Measurements from ENCODE around the gene KRTAP10-12. TPM values are rescaled to one million over a fixed set of nuclear protein-coding genes. Genes with fewer than 3 reads are reported as not detected.

KRTAP10-12 gene
- total RNA-seq, 1 donor = not detected

GRCh38 chr21:44700101-44701022 is 3.4 kb downstream of the KRTAP10-12 start:
- H3K4me2 ChIP-seq (ENCODE audit: insufficient read depth, low read length) = no peak overlapping the region
- H3K4me1 ChIP-seq (ENCODE audit: insufficient read depth, low read length) = no peaks in the 10 kb centered on the region
- H3K27me3 ChIP-seq (ENCODE audit: insufficient read depth, low read length) = peaks cover 60% of the 10 kb centered on the region
- no peak overlapping the region for H3K27ac ChIP-seq (ENCODE audit: low read depth, low read length)
- H3K36me3 ChIP-seq (ENCODE audit: insufficient read depth, low read length) = no peaks in the 10 kb centered on the region
- no peak for TF ChIP-seq CTCF (IDR thresholded peaks at IDR 0.05; ENCODE audit: extremely low read depth, low read depth, low read length)
- H3K79me2 ChIP-seq (ENCODE audit: insufficient read depth, low read length) = no peaks in the 10 kb centered on the region
- peak; percentile 68 for DNase-seq (ENCODE audit: insufficient read length, low spot score, missing footprints)
- H4K20me1 ChIP-seq (ENCODE audit: insufficient read depth, low read length) = no peaks in the 10 kb centered on the region
- no peaks in the 10 kb centered on the region for H3K9me3 ChIP-seq (ENCODE audit: low read depth, low read length)
- no peak overlapping the region for H3K4me3 ChIP-seq (ENCODE audit: insufficient read depth, low read length)
- no peak overlapping the region for H2AFZ ChIP-seq (ENCODE audit: low read length)

GRCh38 chr21:44701023-44701400 is 4.0 kb downstream of the KRTAP10-12 start:
- H3K4me2 ChIP-seq (ENCODE audit: insufficient read depth, low read length) = no peak overlapping the region
- no peaks in the 10 kb centered on the region for H3K79me2 ChIP-seq (ENCODE audit: insufficient read depth, low read length)
- no peaks in the 10 kb centered on the region for H3K9me3 ChIP-seq (ENCODE audit: low read depth, low read length)
- H4K20me1 ChIP-seq (ENCODE audit: insufficient read depth, low read length) = no peaks in the 10 kb centered on the region
- DNase-seq (ENCODE audit: insufficient read length, low spot score, missing footprints) = peak; percentile 74
- no peak overlapping the region for H3K4me3 ChIP-seq (ENCODE audit: insufficient read depth, low read length)
- H3K27ac ChIP-seq (ENCODE audit: low read depth, low read length) = no peak overlapping the region
- H3K27me3 ChIP-seq (ENCODE audit: insufficient read depth, low read length) = peaks cover 60% of the 10 kb centered on the region
- H2AFZ ChIP-seq (ENCODE audit: low read length) = no peak overlapping the region
- no peaks in the 10 kb centered on the region for H3K4me1 ChIP-seq (ENCODE audit: insufficient read depth, low read length)
- H3K36me3 ChIP-seq (ENCODE audit: insufficient read depth, low read length) = no peaks in the 10 kb centered on the region
- no peak for TF ChIP-seq CTCF (IDR thresholded peaks at IDR 0.05; ENCODE audit: extremely low read depth, low read depth, low read length)

GRCh38 chr21:44701541-44701940 is 4.6 kb downstream of the KRTAP10-12 start:
- Histone ChIP-seq H3K4me1 (ENCODE audit: insufficient read depth, low read length) (no peaks in the 10 kb centered on the region), H3K4me3 (ENCODE audit: insufficient read depth, low read length) (no peak overlapping the region), H3K4me2 (ENCODE audit: insufficient read depth, low read length) (no peak overlapping the region), H3K27me3 (ENCODE audit: insufficient read depth, low read length) (peaks cover 60% of the 10 kb centered on the region), H3K36me3 (ENCODE audit: insufficient read depth, low read length) (no peaks in the 10 kb centered on the region), H2AFZ (ENCODE audit: low read length) (no peak overlapping the region), H3K79me2 (ENCODE audit: insufficient read depth, low read length) (no peaks in the 10 kb centered on the region), H3K9me3 (ENCODE audit: low read depth, low read length) (no peaks in the 10 kb centered on the region), H4K20me1 (ENCODE audit: insufficient read depth, low read length) (no peaks in the 10 kb centered on the region), H3K27ac (ENCODE audit: low read depth, low read length) (no peak overlapping the region)
- DNase-seq (ENCODE audit: insufficient read length, low spot score, missing footprints) = no peak
- TF ChIP-seq CTCF (IDR thresholded peaks at IDR 0.05; ENCODE audit: extremely low read depth, low read depth, low read length) = no peak

GRCh38 chr21:44702111-44702972 is 5.4 kb downstream of the KRTAP10-12 start:
- Histone ChIP-seq H4K20me1 (ENCODE audit: insufficient read depth, low read length) (no peaks in the 10 kb centered on the region), H3K36me3 (ENCODE audit: insufficient read depth, low read length) (no peaks in the 10 kb centered on the region), H3K9me3 (ENCODE audit: low read depth, low read length) (no peaks in the 10 kb centered on the region), H3K4me1 (ENCODE audit: insufficient read depth, low read length) (no peaks in the 10 kb centered on the region), H3K4me3 (ENCODE audit: insufficient read depth, low read length) (no peak overlapping the region), H3K27me3 (ENCODE audit: insufficient read depth, low read length) (peaks cover 60% of the 10 kb centered on the region), H3K27ac (ENCODE audit: low read depth, low read length) (no peak overlapping the region), H3K4me2 (ENCODE audit: insufficient read depth, low read length) (no peak overlapping the region), H3K79me2 (ENCODE audit: insufficient read depth, low read length) (no peaks in the 10 kb centered on the region), H2AFZ (ENCODE audit: low read length) (no peak overlapping the region)
- peak; percentile 69 for DNase-seq (ENCODE audit: insufficient read length, low spot score, missing footprints)
- no peak for TF ChIP-seq CTCF (IDR thresholded peaks at IDR 0.05; ENCODE audit: extremely low read depth, low read depth, low read length)
